Esophagus (tissue), 2 donors: ENCODE measurements around the gene ZNF556. TPM values are rescaled to one million over a fixed set of nuclear protein-coding genes. Genes with fewer than 3 reads are reported as not detected.
"Not testable (repeated sequence)": the region's sequence is repeated elsewhere in the genome, so short reads cannot be mapped to it uniquely, and the experiment has no call there.

Experiments
- H3K27ac ChIP-seq, 2 donors: one replicate each; pipeline ENCODE4 v1.5.1; 2013; ENCODE audit warnings: low read depth in 2 of 2, mild to moderate bottlenecking in 2 of 2, inconsistent platforms in 1 of 2, low read length in 1 of 2, moderate library complexity in 1 of 2
- H3K27me3 ChIP-seq, 2 donors: one replicate each; pipeline ENCODE4 v1.6.1; 2013; ENCODE audit warnings: low read length in 2 of 2, control low read depth in 1 of 2, mild to moderate bottlenecking in 1 of 2; ENCODE audit not compliant: insufficient read depth in 2 of 2, control insufficient read depth in 1 of 2
- H3K36me3 ChIP-seq, 2 donors: one replicate each; pipeline ENCODE4 v1.6.1; 2013; ENCODE audit warnings: low read length in 1 of 2; ENCODE audit not compliant: control insufficient read depth in 2 of 2, insufficient read depth in 2 of 2
- H3K4me1 ChIP-seq, 2 donors: one replicate each; pipeline ENCODE4 v1.6.1; 2013; ENCODE audit warnings: low read length in 1 of 2; ENCODE audit not compliant: control insufficient read depth in 2 of 2, insufficient read depth in 2 of 2
- H3K4me3 ChIP-seq, 2 donors: one replicate each; pipeline ENCODE4 v1.5.1; 2013; ENCODE audit warnings: low read length in 2 of 2, mild to moderate bottlenecking in 2 of 2, low read depth in 1 of 2, moderate library complexity in 1 of 2
- H3K9me3 ChIP-seq, 2 donors: one replicate each; pipeline ENCODE4 v1.6.1; 2013; ENCODE audit warnings: mild to moderate bottlenecking in 2 of 2, low read depth in 1 of 2, low read length in 1 of 2, moderate library complexity in 1 of 2; ENCODE audit not compliant: control insufficient read depth in 2 of 2, insufficient read depth in 1 of 2
- WGBS, 2 donors: extraction: QIAGEN DNeasy Blood & Tissue Kit; methylation state at CpG; one replicate each; pipeline ENCODE4 v1.1.7; 2013; 5-methylcytosine and 5-hydroxymethylcytosine counted together
- polyA plus RNA-seq, 2 donors: library from polyadenylated mRNA; stranded (reverse); fragments of 200-250 nt; gene quantifications; one replicate each; pipeline ENCODE4 v1.2.3, GENCODE V29; 2013
- donor health status: healthy with polysubstance abuse.
- donor health status: Bipolar disorder and iron deficiency.

Gene ZNF556
- polyA plus RNA-seq, 2 donors: 0.49 to 0.78 TPM

DNA sequence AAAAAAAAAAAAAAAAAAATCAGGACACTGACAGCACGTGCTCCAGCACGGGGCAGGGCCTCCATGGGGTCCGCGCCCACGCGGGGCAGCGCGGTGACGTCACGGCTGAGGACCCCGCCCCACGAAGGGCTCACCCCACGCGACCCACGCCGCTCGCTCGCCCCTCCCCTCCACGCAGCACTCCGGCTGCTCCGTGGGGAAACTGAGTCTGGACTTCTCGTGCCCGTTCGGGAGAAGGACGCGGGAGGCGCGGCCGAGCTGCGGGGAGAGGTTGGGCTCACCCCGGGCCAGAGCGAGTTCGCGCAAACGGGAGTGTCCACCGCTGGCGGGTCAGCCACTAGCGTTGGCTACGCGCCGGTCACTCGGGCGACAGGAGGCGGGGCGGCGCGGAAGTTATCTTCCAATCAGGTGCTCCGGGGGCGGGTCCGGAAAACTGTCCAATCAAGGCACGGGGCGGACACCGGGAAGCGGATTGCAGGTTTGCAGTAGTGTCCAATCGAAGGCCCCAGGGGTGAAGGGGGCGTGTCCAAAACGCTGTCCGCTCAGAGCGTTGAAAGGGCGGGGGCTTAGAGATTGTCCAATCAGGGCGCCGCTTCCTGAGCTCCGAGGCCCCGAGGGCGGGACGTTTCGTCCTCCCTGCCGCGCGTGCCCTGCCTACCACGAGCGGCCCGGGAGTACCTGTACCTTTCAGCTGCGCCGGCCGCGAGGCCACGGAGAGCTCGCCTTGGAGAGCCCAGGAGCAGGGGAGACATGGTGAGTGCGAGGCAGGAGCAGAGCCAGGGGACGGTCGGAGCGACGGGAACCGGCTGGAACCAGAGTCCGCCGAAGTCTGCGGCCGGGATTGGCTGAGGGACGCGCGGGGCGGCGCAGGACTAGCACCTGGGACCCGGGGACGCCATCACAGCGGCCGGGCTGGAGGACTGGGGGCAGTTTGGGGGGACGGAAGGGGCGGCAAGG, 33.4 kb downstream of the ZNF556 start, which contains the start of gene ZNF57:
Gene ZNF57, plus strand, starts transcription at position 633 of the 957 bp plus-strand sequence. Its CDS starts 118 bp downstream, at position 751.
- H3K27me3 ChIP-seq: no peaks in the 10 kb centered on the region
- peak within 1 kb of the TSS; percentile 88 to 93 for H3K4me3 ChIP-seq
- H3K9me3 ChIP-seq: no peaks in the 10 kb centered on the region
- H3K36me3 ChIP-seq: no peaks in the 10 kb centered on the region
- WGBS, 2 donors: 0 to 1% methylated on average over 95 to 100 of the region's 100 CpGs
- peak within 1 kb of the TSS; percentile 96 to 97 for H3K27ac ChIP-seq
- peaks cover 0 to 5% of the 10 kb centered on the region in 2 donors for H3K4me1 ChIP-seq

- Histone ChIP-seq H3K9me3 (no peaks in the 10 kb centered on the region), H3K4me3 (peak overlapping the region in 1 of 2 donors; percentile 88), H3K4me1 (peaks cover 0 to 5% of the 10 kb centered on the region in 2 donors), H3K27ac (peak overlapping the region; percentile 80 to 84), H3K27me3 (no peaks in the 10 kb centered on the region), H3K36me3 (peaks cover 2 to 3% of the 10 kb centered on the region in 2 donors)
- WGBS, 2 donors: 73 to 74% methylated on average over 13 of the region's 13 CpGs
Measured at GRCh38 chr19:2902590-2903218, 35.6 kb downstream of the ZNF556 start.

DNA sequence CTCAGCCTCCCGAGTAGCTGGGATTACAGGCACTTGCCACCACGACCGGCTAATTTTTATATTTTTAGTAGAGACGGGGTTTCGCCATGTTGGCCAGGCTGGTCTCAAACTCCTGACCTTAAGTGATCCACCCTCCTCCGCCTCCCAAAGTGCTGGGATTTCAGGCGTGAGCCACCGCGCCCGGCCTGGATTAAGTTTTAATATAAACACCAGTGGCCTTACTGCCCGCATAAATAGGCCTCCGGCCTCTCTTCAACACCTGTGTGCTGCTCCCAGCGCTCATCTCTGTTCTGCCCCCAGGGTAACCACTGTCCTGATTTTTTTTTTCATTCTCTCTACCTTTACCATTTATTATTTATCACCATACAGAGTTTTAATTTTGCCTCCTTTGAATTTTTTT, 36.2 kb downstream of the ZNF556 start:
- not testable (repeated sequence) for H3K4me3 ChIP-seq, H3K9me3 ChIP-seq, H3K4me1 ChIP-seq, H3K27ac ChIP-seq, H3K36me3 ChIP-seq, H3K27me3 ChIP-seq
- WGBS, 2 donors: 84 to 85% methylated on average over 13 of the region's 13 CpGs

DNA sequence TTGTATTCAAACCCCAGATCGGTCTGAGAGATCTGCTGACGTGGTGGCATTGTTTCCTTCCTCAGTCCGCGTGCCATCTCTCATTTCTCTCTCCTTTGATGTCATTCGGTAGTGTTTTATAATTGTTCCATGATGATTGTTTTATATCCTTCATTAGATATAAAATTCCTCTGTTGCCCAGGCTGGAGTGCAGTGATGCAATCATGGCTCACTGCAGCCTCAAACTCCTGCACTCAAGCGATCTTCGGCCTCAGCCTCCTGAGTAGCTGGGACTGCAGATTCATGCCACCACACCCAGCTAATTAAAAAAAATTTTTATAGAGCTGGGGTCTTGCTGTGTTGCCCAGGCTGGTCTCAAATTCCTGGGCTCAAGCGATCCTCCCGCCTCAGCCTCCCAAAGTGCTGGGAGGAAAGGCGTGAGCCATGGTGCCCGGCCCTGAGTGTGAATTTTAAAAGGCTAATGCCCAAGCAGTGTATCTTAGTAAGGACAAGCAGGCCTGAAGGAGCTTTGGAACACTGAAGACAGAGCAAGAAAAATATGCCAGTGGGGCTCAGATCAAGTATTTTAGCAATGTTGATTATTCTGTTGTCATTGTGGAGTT, 38.9 kb downstream of the ZNF556 start:
- Histone ChIP-seq H3K36me3 (peaks cover 2 to 3% of the 10 kb centered on the region in 2 donors), H3K4me3 (no peak overlapping the region), H3K4me1 (peaks cover 0 to 5% of the 10 kb centered on the region in 2 donors), H3K27me3 (no peaks in the 10 kb centered on the region), H3K27ac (no peak overlapping the region), H3K9me3 (no peaks in the 10 kb centered on the region)
- WGBS, 2 donors: 85% methylated on average over 11 of the region's 11 CpGs

DNA sequence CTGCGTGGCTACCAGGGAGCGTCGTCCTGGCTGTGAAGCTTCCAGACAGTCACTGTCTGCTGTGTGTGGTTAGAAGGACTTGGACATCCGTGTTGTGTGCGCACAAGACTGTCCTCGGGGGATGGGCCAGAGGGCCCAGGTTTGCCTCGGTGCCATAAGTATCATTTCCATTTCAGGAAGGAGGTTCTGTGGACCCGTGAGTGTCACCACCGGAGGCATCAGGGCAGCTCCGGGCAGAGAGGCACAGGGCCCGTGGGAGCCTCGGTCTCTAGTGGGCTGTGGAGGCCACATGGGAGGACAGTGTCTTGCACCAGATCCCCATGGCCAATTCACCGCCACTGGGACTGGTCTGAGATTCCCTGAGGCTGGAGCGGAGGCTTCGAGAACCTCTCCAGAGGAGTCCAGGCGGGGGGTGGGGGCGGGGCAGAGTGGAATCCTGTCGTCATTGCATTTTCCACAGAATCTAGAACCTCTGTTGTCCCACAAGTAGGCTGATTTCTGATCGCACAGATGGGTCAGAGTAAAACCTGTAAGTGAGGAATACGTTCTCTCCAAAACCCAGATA, 39.6 kb downstream of the ZNF556 start:
- 89 to 93% methylated on average over 20 of the region's 20 CpGs for WGBS, 2 donors
- H3K4me3 ChIP-seq: no peak overlapping the region

DNA sequence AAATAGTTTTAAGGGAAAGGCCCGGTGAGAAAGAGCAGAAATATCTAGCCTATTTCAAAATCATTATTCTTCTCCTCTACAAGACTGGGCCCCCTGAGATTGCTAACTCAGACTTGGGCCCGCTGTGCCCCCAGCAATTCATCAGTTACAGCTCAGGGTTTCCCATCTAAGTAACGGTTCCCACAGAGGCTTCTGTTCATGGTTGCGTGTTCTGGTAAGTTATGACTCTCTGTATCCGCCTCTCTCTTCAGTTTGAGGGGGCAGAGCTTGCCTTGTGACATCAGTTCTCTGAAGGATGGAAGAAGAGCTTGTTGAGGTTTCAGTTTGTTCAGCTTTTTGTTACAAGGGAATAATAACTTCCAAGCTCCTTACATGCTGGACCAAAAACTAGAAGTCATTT, 45.2 kb downstream of the ZNF556 start:
- 92 to 94% methylated on average over 5 of the region's 5 CpGs for WGBS, 2 donors
- no peaks in the 10 kb centered on the region for H3K27me3 ChIP-seq
- H3K36me3 ChIP-seq: peaks cover 5% of the 10 kb centered on the region in 2 donors
- H3K9me3 ChIP-seq: peaks cover 2 to 5% of the 10 kb centered on the region in 2 donors
- H3K4me3 ChIP-seq: no peak overlapping the region
- H3K27ac ChIP-seq: no peak overlapping the region
- no peaks in the 10 kb centered on the region for H3K4me1 ChIP-seq

More for the DNA sequence above, 39.6 kb downstream of the ZNF556 start:
- H3K4me1 ChIP-seq: peaks cover 0 to 5% of the 10 kb centered on the region in 2 donors
- H3K36me3 ChIP-seq: peaks cover 2 to 3% of the 10 kb centered on the region in 2 donors
- H3K27ac ChIP-seq: no peak overlapping the region
- no peaks in the 10 kb centered on the region for H3K27me3 ChIP-seq
- H3K9me3 ChIP-seq: no peaks in the 10 kb centered on the region

DNA sequence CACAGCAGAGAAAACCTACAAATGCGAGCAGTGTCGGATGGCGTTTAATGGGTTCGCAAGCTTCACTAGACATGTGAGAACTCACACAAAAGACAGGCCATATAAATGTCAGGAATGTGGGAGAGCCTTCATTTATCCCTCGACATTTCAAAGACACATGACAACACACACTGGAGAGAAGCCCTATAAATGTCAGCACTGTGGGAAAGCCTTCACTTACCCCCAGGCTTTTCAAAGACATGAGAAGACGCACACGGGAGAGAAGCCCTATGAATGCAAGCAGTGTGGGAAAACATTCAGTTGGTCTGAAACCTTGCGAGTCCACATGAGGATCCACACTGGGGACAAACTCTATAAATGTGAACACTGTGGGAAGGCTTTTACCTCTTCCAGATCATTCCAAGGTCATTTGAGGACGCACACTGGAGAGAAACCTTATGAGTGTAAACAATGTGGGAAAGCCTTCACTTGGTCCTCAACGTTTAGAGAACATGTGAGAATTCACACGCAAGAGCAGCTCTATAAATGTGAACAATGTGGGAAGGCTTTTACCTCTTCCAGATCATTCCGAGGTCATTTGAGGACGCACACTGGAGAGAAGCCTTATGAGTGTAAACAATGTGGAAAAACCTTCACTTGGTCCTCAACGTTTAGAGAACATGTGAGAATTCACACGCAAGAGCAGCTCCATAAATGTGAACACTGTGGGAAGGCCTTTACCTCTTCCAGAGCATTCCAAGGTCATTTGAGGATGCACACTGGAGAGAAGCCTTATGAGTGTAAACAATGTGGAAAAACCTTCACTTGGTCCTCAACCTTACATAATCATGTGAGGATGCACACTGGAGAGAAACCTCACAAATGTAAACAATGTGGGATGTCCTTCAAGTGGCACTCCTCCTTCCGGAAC, 50.4 kb downstream of the ZNF556 start:
- WGBS, 2 donors: 95 to 97% methylated on average over 16 of the region's 16 CpGs
- Histone ChIP-seq H3K36me3 (peaks cover 15 to 18% of the 10 kb centered on the region in 2 donors), H3K27me3 (no peaks in the 10 kb centered on the region), H3K4me1 (no peaks in the 10 kb centered on the region), H3K4me3 (no peak overlapping the region), H3K9me3 (peaks cover 2 to 13% of the 10 kb centered on the region in 2 donors), H3K27ac (no peak overlapping the region)

DNA sequence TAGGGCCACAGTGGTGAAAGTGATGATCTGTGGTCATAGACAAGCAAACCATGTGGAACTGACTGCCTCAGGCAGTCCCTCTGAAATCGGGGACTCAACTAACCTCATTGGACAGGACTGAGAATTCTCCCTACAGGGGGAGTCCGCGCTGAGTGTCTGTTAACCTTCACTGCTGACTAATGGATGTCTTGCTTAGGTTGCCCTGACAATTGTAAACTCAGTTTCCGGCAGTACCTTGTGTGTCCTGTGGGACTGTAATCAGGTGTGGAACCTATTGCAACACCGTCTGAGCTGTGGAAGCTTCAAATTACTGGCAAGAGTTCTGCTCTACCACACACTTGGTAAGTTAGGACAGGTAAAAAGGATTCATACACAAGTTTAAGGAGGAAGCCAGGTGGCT, 55.9 kb downstream of the ZNF556 start:
- peak overlapping the region in 1 of 2 donors; percentile 16 for H3K27ac ChIP-seq

More for the DNA sequence above, 55.9 kb downstream of the ZNF556 start:
- H3K36me3 ChIP-seq: peaks cover 4 to 8% of the 10 kb centered on the region in 2 donors
- H3K27me3 ChIP-seq: no peaks in the 10 kb centered on the region
- H3K4me3 ChIP-seq: no peak overlapping the region
- peaks cover 0 to 2% of the 10 kb centered on the region in 2 donors for H3K4me1 ChIP-seq
- peaks cover 0 to under 1% of the 10 kb centered on the region in 2 donors for H3K9me3 ChIP-seq
- 31 to 39% methylated on average over 5 of the region's 5 CpGs for WGBS, 2 donors
